ENCODE measurements around the gene EPHA3.

The EPHA3 gene

DNA sequence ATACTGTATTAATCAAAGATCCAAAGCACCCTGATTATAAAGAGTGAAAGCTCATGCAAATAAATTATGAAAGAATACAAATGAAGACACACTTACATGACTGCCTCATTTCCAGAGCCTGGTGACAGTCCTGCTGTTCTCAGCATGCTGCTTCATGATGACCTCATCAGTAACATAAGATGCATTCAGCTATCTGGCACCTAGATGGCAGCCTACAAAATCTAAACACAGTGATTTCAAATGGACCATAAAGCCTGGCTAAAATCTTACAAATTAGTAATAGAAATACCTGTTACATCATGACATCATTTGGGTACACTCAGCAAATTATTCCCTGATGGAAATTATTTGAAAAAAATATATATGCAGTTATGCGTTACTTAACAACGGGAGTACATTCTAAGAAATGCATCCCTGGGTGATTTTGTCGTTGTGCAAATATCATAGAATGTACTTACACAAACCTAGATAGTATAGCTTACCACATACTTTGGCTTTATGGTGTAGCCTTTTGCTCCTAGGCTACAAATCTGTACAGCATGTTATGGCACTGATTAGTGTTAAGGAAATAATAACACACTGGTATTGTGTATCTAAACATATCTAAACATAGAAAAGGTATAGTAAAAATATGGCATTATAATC is 207.2 kb downstream of the EPHA3 start:
- H2BK15ac ChIP-seq (ENCODE audit: low read depth, poor library complexity, severe bottlenecking) = no peak overlapping the region
- H4K8ac ChIP-seq (ENCODE audit: low read length) = no peak overlapping the region
- H4K91ac ChIP-seq (ENCODE audit: low read length) = no peak overlapping the region
- H3K9ac ChIP-seq (ENCODE audit: low read length) = no peak overlapping the region
- H2AFZ ChIP-seq (ENCODE audit: low read depth, low read length) = no peak overlapping the region
- no peaks in the 10 kb centered on the region for H3K27me3 ChIP-seq (ENCODE audit: control insufficient read depth in 1 of 2, insufficient read depth in 1 of 2, low read length in 2 of 2)
- no peak overlapping the region for H2BK120ac ChIP-seq (ENCODE audit: low read depth, low read length)
- no peaks in the 10 kb centered on the region for H3K9me3 ChIP-seq (ENCODE audit: control insufficient read depth, low read length)
- H3K4me2 ChIP-seq (ENCODE audit: low read length, poor library complexity, severe bottlenecking) = no peak overlapping the region
- H3K18ac ChIP-seq (ENCODE audit: low read depth in 1 of 2, low read length in 2 of 2) = no peak overlapping the region
- no peak overlapping the region for H3K23ac ChIP-seq (ENCODE audit: low read length in 2 of 2)
- no peak overlapping the region for H2BK5ac ChIP-seq (ENCODE audit: low read depth, low read length, poor library complexity, severe bottlenecking)
- H2AK5ac ChIP-seq (ENCODE audit: low read length, severe bottlenecking) = no peak overlapping the region
- no peak overlapping the region for H2BK12ac ChIP-seq (ENCODE audit: low read length in 2 of 2)
- no CpG with 5 or more reads among the region's 3 CpGs for WGBS
- H3K4me1 ChIP-seq (ENCODE audit: control insufficient read depth, insufficient read depth, low read depth, low read length) = no peaks in the 10 kb centered on the region
- no peaks in the 10 kb centered on the region for H3K36me3 ChIP-seq (ENCODE audit: control insufficient read depth in 1 of 2, insufficient read depth in 2 of 2, low read depth in 1 of 2, low read length in 2 of 2)
- DNase-seq = peak; percentile 58
- H3K4me3 ChIP-seq (ENCODE audit: insufficient read depth in 1 of 2, low read depth in 1 of 2, low read length in 2 of 2) = no peak overlapping the region
- no peak overlapping the region for H3K14ac ChIP-seq (ENCODE audit: low read length in 2 of 2)
- no peak overlapping the region for H3K4ac ChIP-seq (ENCODE audit: low read depth in 1 of 2, low read length in 2 of 2)
- no peaks in the 10 kb centered on the region for H3K79me1 ChIP-seq (replicated peaks; ENCODE audit: low read length, poor library complexity, severe bottlenecking)
- H3K27ac ChIP-seq (ENCODE audit: low read length, poor library complexity, severe bottlenecking) = no peak overlapping the region

DNA sequence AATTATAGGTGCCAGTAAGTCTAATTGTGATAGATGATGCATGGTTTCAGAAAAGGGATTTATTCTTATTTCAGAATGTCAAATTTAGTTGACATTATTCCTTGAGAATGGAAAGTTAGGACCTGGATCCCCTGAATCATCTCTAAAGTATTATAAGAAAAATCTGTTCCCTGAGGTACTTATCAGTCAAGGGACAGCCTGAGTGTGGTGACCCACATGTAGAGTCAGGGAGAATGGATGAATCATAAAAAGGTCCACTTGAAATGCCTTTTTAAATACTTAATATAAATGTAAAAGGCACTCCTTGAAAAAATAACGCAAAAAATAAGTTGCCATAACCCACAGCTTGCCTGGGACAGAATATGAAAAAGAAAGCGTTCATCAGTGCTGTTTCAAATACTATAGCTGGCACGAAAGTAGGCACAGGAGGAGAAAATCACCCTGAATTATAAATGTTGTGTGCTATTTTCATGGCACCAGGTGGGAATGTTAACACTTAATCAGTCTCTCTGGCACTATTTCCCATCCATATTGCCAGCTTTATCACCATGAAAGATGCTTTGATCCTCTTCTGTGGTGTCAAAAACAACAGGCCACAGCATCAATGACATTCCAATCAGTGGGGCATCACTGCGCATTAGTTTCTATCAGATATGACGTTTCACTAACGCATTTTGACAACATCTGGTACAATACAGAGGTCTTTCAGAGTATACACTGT is 208.5 kb downstream of the EPHA3 start:
- Histone ChIP-seq H4K8ac (ENCODE audit: low read length) (no peak overlapping the region), H3K4me2 (ENCODE audit: low read length, poor library complexity, severe bottlenecking) (no peak overlapping the region), H3K9me3 (ENCODE audit: control insufficient read depth, low read length) (no peaks in the 10 kb centered on the region), H2BK5ac (ENCODE audit: low read depth, low read length, poor library complexity, severe bottlenecking) (no peak overlapping the region), H2BK12ac (ENCODE audit: low read length in 2 of 2) (no peak overlapping the region), H2BK15ac (ENCODE audit: low read depth, poor library complexity, severe bottlenecking) (no peak overlapping the region), H2AFZ (ENCODE audit: low read depth, low read length) (no peak overlapping the region), H3K14ac (ENCODE audit: low read length in 2 of 2) (no peak overlapping the region), H3K36me3 (ENCODE audit: control insufficient read depth in 1 of 2, insufficient read depth in 2 of 2, low read depth in 1 of 2, low read length in 2 of 2) (no peaks in the 10 kb centered on the region), H2AK5ac (ENCODE audit: low read length, severe bottlenecking) (no peak overlapping the region), H3K4me1 (ENCODE audit: control insufficient read depth, insufficient read depth, low read depth, low read length) (no peaks in the 10 kb centered on the region), H3K4ac (ENCODE audit: low read depth in 1 of 2, low read length in 2 of 2) (no peak overlapping the region), H3K9ac (ENCODE audit: low read length) (no peak overlapping the region), H4K91ac (ENCODE audit: low read length) (no peak overlapping the region), H3K27ac (ENCODE audit: low read length, poor library complexity, severe bottlenecking) (no peak overlapping the region), H3K79me1 (replicated peaks; ENCODE audit: low read length, poor library complexity, severe bottlenecking) (no peaks in the 10 kb centered on the region), H3K18ac (ENCODE audit: low read depth in 1 of 2, low read length in 2 of 2) (no peak overlapping the region), H3K27me3 (ENCODE audit: control insufficient read depth in 1 of 2, insufficient read depth in 1 of 2, low read length in 2 of 2) (no peaks in the 10 kb centered on the region), H3K23ac (ENCODE audit: low read length in 2 of 2) (no peak overlapping the region), H3K4me3 (ENCODE audit: insufficient read depth in 1 of 2, low read depth in 1 of 2, low read length in 2 of 2) (no peak overlapping the region), H2BK120ac (ENCODE audit: low read depth, low read length) (no peak overlapping the region)
- 100% methylated on average over 3 of the region's 6 CpGs for WGBS
- DNase-seq = no peak

DNA sequence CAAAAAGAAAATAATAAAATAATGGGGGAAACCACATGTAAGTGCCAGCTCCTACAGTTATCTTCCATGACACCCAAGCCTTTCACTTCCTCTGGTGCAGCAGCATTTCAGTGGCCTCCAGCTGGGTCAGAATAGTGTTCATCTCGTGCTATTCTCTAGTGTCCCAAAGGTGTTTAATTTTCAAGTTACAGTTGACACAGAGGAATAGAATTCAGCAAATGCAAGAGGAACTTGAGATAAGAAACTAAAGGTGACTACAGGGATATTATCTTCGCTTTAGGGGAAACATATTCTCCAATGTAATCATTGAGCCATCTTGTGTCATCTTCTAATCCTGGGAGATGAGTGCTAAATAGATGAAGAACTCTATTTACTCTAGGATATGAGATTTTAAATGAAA is 212.8 kb downstream of the EPHA3 start:
- no peak overlapping the region for H3K4ac ChIP-seq (ENCODE audit: low read depth in 1 of 2, low read length in 2 of 2)
- no peak overlapping the region for H2BK15ac ChIP-seq (ENCODE audit: low read depth, poor library complexity, severe bottlenecking)
- H3K4me3 ChIP-seq (ENCODE audit: insufficient read depth in 1 of 2, low read depth in 1 of 2, low read length in 2 of 2) = no peak overlapping the region
- H3K18ac ChIP-seq (ENCODE audit: low read depth in 1 of 2, low read length in 2 of 2) = no peak overlapping the region
- no peaks in the 10 kb centered on the region for H3K27me3 ChIP-seq (ENCODE audit: control insufficient read depth in 1 of 2, insufficient read depth in 1 of 2, low read length in 2 of 2)
- no peaks in the 10 kb centered on the region for H3K36me3 ChIP-seq (ENCODE audit: control insufficient read depth in 1 of 2, insufficient read depth in 2 of 2, low read depth in 1 of 2, low read length in 2 of 2)
- H4K91ac ChIP-seq (ENCODE audit: low read length) = no peak overlapping the region
- no peak overlapping the region for H4K8ac ChIP-seq (ENCODE audit: low read length)
- no peaks in the 10 kb centered on the region for H3K4me1 ChIP-seq (ENCODE audit: control insufficient read depth, insufficient read depth, low read depth, low read length)
- H3K9ac ChIP-seq (ENCODE audit: low read length) = no peak overlapping the region
- no peaks in the 10 kb centered on the region for H3K79me1 ChIP-seq (replicated peaks; ENCODE audit: low read length, poor library complexity, severe bottlenecking)
- no peak overlapping the region for H2BK12ac ChIP-seq (ENCODE audit: low read length in 2 of 2)
- H2AK5ac ChIP-seq (ENCODE audit: low read length, severe bottlenecking) = no peak overlapping the region
- 81% methylated on average over 2 of the region's 2 CpGs for WGBS
- H3K27ac ChIP-seq (ENCODE audit: low read length, poor library complexity, severe bottlenecking) = no peak overlapping the region
- H2BK5ac ChIP-seq (ENCODE audit: low read depth, low read length, poor library complexity, severe bottlenecking) = no peak overlapping the region
- no peak overlapping the region for H2BK120ac ChIP-seq (ENCODE audit: low read depth, low read length)
- no peak for DNase-seq
- H3K23ac ChIP-seq (ENCODE audit: low read length in 2 of 2) = no peak overlapping the region
- H2AFZ ChIP-seq (ENCODE audit: low read depth, low read length) = no peak overlapping the region
- H3K14ac ChIP-seq (ENCODE audit: low read length in 2 of 2) = no peak overlapping the region
- no peaks in the 10 kb centered on the region for H3K9me3 ChIP-seq (ENCODE audit: control insufficient read depth, low read length)
- H3K4me2 ChIP-seq (ENCODE audit: low read length, poor library complexity, severe bottlenecking) = no peak overlapping the region

DNA sequence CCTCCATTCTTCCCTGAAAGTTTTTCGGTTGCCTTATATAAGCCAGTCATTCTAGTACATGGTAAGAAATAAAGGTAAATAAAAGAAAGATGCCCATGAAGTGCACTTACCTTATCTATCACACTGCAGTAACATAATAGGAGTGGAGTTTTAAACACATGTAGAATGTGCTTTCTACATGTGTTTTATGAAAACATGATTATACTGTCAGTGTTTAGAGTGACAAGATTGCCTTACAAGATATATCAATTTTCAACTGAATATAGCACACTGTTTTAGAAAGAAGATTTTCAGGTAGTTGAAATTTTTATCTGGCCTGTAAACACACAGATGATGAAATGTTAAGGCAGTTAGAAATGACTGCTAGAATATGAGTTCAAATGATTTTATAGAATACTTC is 219.6 kb downstream of the EPHA3 start:
- H3K27ac ChIP-seq (ENCODE audit: low read length, poor library complexity, severe bottlenecking) = no peak overlapping the region

More for the DNA sequence above, 219.6 kb downstream of the EPHA3 start:
- Histone ChIP-seq H4K91ac (ENCODE audit: low read length) (no peak overlapping the region), H2BK15ac (ENCODE audit: low read depth, poor library complexity, severe bottlenecking) (no peak overlapping the region), H2BK12ac (ENCODE audit: low read length in 2 of 2) (no peak overlapping the region), H3K9me3 (ENCODE audit: control insufficient read depth, low read length) (no peaks in the 10 kb centered on the region), H4K8ac (ENCODE audit: low read length) (no peak overlapping the region), H3K9ac (ENCODE audit: low read length) (no peak overlapping the region), H3K14ac (ENCODE audit: low read length in 2 of 2) (no peak overlapping the region), H3K4me1 (ENCODE audit: control insufficient read depth, insufficient read depth, low read depth, low read length) (no peaks in the 10 kb centered on the region), H3K36me3 (ENCODE audit: control insufficient read depth in 1 of 2, insufficient read depth in 2 of 2, low read depth in 1 of 2, low read length in 2 of 2) (no peaks in the 10 kb centered on the region), H3K18ac (ENCODE audit: low read depth in 1 of 2, low read length in 2 of 2) (no peak overlapping the region), H3K79me1 (replicated peaks; ENCODE audit: low read length, poor library complexity, severe bottlenecking) (no peaks in the 10 kb centered on the region), H2BK5ac (ENCODE audit: low read depth, low read length, poor library complexity, severe bottlenecking) (no peak overlapping the region), H3K23ac (ENCODE audit: low read length in 2 of 2) (no peak overlapping the region), H2AK5ac (ENCODE audit: low read length, severe bottlenecking) (no peak overlapping the region), H3K27me3 (ENCODE audit: control insufficient read depth in 1 of 2, insufficient read depth in 1 of 2, low read length in 2 of 2) (no peaks in the 10 kb centered on the region), H2BK120ac (ENCODE audit: low read depth, low read length) (no peak overlapping the region), H2AFZ (ENCODE audit: low read depth, low read length) (no peak overlapping the region), H3K4ac (ENCODE audit: low read depth in 1 of 2, low read length in 2 of 2) (no peak overlapping the region), H3K4me3 (ENCODE audit: insufficient read depth in 1 of 2, low read depth in 1 of 2, low read length in 2 of 2) (no peak overlapping the region), H3K4me2 (ENCODE audit: low read length, poor library complexity, severe bottlenecking) (no peak overlapping the region)
- DNase-seq = no peak
- no CpG with 5 or more reads among the region's 1 CpG for WGBS

Measured in mesenchymal stem cell (in vitro differentiated cells and primary cell).